Tibial nerve (tissue), 4 donors: Measurements from ENCODE around the gene TMEM9.

ENCODE experiments used
- CTCF ChIP-seq, 5 experiments: fragments of 200-600 bp in 3 of 5; fragments of 450-650 bp in 2 of 5; sonication (generic) in 3 of 5; IDR thresholded peaks; one replicate each; pipeline ENCODE4 v1.5.1; 2016 to 2019; ENCODE audit warnings: antibody characterized with exemption in 5 of 5, mild to moderate bottlenecking in 3 of 5, moderate library complexity in 2 of 5
- EP300 ChIP-seq, 2 donors: sonication (generic); formaldehyde crosslinking; IDR thresholded peaks; one replicate each; pipeline ENCODE4 v1.6.1; 2017; ENCODE audit warnings: antibody characterized with exemption in 2 of 2, mild to moderate bottlenecking in 1 of 2
- POLR2A ChIP-seq, 2 donors: fragments of 450-650 bp; IDR thresholded peaks; one replicate each; pipeline ENCODE4 v1.6.1; 2017; ENCODE audit warnings: antibody characterized with exemption in 2 of 2, mild to moderate bottlenecking in 2 of 2, moderate library complexity in 2 of 2

GRCh38 chr1:201125019-201125418, 29.3 kb downstream of the TMEM9 start:
- TF ChIP-seq POLR2A (IDR thresholded peaks at IDR 0.05) (no peak), CTCF (IDR thresholded peaks at IDR 0.05) (no peak), EP300 (IDR thresholded peaks at IDR 0.05) (no peak)
